Thoracic aorta (tissue), 2 donors: ENCODE data around the gene IMP3. TPM values are rescaled to one million over a fixed set of nuclear protein-coding genes. Genes with fewer than 3 reads are reported as not detected.
A peak's percentile ranks its signal among the peaks of the same experiment; 100 is the strongest.
"Not testable (repeated sequence)": the region's sequence is repeated elsewhere in the genome, so short reads cannot be mapped to it uniquely, and the experiment has no call there.

Source experiments
- ATAC-seq: fragments of 150-250 bp; one replicate; pipeline ENCODE4 v1.8.0; 2017; ENCODE audit warnings: low read depth; ENCODE audit not compliant: insufficient number of reproducible peaks, low FRiP score
- DNase-seq: peaks from one replicate; pipeline ENCODE4 v3.0.0-alpha.2; 2020; ENCODE audit warnings: low spot score
- H3K27ac ChIP-seq, 2 donors: fragments of 200-600 bp; sonication (generic); 1 replicate in 1 of 2; 2 replicates in 1 of 2; pipeline ENCODE4 v1.5.1; 2016; ENCODE audit warnings: mild to moderate bottlenecking in 2 of 2, moderate library complexity in 2 of 2
- H3K27me3 ChIP-seq: fragments of 200-600 bp; sonication (generic); replicated peaks from 2 replicates; pipeline ENCODE4 v1.6.0; 2016; ENCODE audit warnings: mild to moderate bottlenecking; ENCODE audit not compliant: insufficient read depth
- H3K36me3 ChIP-seq: fragments of 200-600 bp; sonication (generic); one replicate; pipeline ENCODE4 v1.5.1; 2016
- H3K4me1 ChIP-seq, 2 donors: fragments of 200-600 bp; sonication (generic); 1 replicate in 1 of 2; 2 replicates in 1 of 2; pipeline versions ENCODE4 v1.5.1 to v1.6.0; 2016; ENCODE audit warnings: low read depth in 2 of 2, mild to moderate bottlenecking in 1 of 2; ENCODE audit not compliant: control insufficient read depth in 1 of 2
- H3K4me3 ChIP-seq: fragments of 200-600 bp; sonication (generic); 2 replicates; pipeline ENCODE4 v1.5.1; 2016; ENCODE audit warnings: mild to moderate bottlenecking
- H3K9me3 ChIP-seq: fragments of 200-600 bp; sonication (generic); 2 replicates; pipeline ENCODE4 v1.5.1; 2016
- total RNA-seq, 2 donors: library from RNA; depleted of rRNA; stranded (reverse); fragments of >200 nt; gene quantifications; one replicate each; pipeline versions ENCODE4 v1.1.0 to v1.2.3, GENCODE V29; 2016
- TF ChIP-seq, protein P1 (sequence below): fragments of 200-600 bp; sonication (generic); IDR thresholded peaks from one replicate; pipeline ENCODE4 v1.5.1; 2019; ENCODE audit warnings: antibody characterized with exemption

Gene IMP3
- total RNA-seq, 2 donors from 2014 or later, result 79.9 to 127 TPM

DNA sequence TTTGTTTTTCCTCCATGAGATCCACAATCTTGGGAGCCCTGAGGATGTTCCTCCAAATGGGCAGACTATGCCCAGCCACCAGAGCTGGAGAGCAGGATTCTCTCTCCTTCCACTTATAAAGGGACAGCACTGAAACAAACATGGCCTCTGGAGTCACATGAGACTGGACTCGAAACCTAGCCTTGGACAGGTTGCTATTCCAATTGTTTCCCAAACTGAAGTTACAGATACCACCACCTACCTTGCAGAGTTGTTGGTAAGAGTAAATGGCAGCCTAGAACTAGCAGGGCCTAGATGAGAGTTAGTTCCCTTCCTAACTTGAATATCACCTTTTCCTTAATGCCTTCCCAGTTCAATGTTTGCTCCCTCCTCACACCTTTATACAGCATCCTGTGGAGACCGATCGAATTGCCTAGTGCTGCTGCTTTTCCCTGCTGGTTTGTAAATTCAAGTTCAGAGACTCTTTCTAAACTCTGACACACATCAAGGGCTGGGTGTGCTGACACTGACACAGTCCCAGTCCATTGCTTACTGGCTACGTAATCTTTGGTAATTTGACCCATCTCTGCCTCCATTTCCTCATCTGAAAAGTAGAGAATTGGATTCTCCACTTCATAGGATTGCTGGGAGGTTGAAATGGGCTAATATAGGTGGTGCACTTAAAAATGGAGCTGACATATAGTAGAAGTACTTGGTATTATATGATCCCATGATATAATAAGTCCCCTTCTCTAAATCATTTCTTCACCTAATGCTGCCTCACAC is 2.6 kb downstream of the IMP3 start:
- Histone ChIP-seq H3K9me3 (no peaks in the 10 kb centered on the region), H3K27me3 (no peaks in the 10 kb centered on the region), H3K27ac (peak overlapping the region; percentile 63 to 95), H3K4me1 (peaks cover 17 to 41% of the 10 kb centered on the region in 2 donors), H3K36me3 (no peaks in the 10 kb centered on the region), H3K4me3 (peak overlapping the region; percentile 93)
- DNase-seq, result no peak
- no peak for ATAC-seq
- TF ChIP-seq, protein P1, sequence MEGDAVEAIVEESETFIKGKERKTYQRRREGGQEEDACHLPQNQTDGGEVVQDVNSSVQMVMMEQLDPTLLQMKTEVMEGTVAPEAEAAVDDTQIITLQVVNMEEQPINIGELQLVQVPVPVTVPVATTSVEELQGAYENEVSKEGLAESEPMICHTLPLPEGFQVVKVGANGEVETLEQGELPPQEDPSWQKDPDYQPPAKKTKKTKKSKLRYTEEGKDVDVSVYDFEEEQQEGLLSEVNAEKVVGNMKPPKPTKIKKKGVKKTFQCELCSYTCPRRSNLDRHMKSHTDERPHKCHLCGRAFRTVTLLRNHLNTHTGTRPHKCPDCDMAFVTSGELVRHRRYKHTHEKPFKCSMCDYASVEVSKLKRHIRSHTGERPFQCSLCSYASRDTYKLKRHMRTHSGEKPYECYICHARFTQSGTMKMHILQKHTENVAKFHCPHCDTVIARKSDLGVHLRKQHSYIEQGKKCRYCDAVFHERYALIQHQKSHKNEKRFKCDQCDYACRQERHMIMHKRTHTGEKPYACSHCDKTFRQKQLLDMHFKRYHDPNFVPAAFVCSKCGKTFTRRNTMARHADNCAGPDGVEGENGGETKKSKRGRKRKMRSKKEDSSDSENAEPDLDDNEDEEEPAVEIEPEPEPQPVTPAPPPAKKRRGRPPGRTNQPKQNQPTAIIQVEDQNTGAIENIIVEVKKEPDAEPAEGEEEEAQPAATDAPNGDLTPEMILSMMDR, result no peak

DNA sequence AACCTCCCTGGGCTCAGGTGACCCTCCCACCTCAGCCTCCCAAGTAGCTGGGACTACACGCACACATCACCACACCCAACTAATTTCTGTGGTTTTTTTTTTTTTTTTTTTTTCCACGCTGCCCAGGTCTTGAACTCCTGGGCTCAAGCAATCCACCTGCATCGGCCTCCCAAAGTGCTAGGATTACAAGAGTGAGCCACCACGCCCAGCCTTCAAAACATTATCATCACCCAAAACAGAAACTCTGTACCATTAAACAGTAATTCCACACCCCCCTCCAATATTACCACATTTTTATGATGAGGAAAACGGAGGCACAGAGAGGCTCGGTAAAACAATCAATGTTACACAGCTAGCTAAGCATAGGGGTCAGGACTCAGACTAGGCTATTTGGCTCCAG is 4.0 kb downstream of the IMP3 start:
- Histone ChIP-seq H3K9me3 (no peaks in the 10 kb centered on the region), H3K27me3 (no peaks in the 10 kb centered on the region), H3K4me3 (no peak overlapping the region), H3K36me3 (no peaks in the 10 kb centered on the region), H3K4me1 (peaks cover 17 to 41% of the 10 kb centered on the region in 2 donors), H3K27ac (no peak overlapping the region)
- DNase-seq (no peak), ATAC-seq (no peak)
- TF ChIP-seq, protein P1, result no peak

DNA sequence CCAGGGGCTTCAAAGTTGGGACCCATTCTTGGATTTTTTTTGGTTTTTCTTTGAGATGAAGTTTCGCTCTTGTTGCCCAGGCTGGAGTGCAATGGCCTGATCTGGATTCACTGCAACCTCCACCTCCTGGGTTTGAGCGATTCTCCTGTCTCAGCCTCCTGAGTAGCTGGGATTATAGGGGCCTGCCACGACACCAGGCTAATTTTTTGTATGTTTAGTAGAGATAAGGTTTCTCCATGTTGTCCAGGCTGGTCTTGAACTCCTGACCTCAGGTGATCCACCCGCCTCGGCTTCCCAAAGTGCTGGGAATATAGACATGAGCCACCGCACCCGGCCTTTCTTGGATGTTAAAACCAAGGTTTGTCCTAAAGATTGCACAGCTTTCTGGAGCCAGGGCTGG is 6.1 kb downstream of the IMP3 start:
- H3K9me3 ChIP-seq, H3K4me3 ChIP-seq, ATAC-seq, H3K27me3 ChIP-seq, DNase-seq, H3K27ac ChIP-seq, H3K36me3 ChIP-seq: not testable (repeated sequence)
- H3K4me1 ChIP-seq, result peaks cover 17 to 31% of the 10 kb centered on the region in 2 donors

DNA sequence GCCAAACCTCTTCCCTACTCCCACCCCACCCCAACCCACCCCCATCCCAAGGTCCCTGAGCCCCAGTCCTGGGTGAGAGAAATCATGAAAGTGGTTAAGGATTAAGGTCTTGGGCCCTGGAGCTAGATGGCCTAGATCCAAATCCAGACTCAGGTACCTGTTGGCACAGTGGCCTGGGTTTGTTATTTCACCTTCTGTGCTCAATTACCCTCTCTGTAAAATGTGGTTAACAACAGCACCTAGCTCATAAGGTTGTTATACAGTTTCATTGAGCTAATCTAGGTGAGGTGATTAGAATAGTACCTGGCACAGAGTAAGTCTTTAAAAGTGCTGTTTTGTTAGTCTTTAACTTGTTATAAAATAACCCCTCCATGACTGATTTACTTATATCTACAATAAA is 8.1 kb downstream of the IMP3 start:
- H3K4me1 ChIP-seq, result peaks cover 3 to 12% of the 10 kb centered on the region in 2 donors
- ATAC-seq, result no peak
- TF ChIP-seq, protein P1, result no peak
- H3K9me3 ChIP-seq, result no peaks in the 10 kb centered on the region
- no peak overlapping the region for H3K4me3 ChIP-seq
- H3K36me3 ChIP-seq, result no peaks in the 10 kb centered on the region
- no peak overlapping the region for H3K27ac ChIP-seq
- DNase-seq, result no peak
- H3K27me3 ChIP-seq, result no peaks in the 10 kb centered on the region

DNA sequence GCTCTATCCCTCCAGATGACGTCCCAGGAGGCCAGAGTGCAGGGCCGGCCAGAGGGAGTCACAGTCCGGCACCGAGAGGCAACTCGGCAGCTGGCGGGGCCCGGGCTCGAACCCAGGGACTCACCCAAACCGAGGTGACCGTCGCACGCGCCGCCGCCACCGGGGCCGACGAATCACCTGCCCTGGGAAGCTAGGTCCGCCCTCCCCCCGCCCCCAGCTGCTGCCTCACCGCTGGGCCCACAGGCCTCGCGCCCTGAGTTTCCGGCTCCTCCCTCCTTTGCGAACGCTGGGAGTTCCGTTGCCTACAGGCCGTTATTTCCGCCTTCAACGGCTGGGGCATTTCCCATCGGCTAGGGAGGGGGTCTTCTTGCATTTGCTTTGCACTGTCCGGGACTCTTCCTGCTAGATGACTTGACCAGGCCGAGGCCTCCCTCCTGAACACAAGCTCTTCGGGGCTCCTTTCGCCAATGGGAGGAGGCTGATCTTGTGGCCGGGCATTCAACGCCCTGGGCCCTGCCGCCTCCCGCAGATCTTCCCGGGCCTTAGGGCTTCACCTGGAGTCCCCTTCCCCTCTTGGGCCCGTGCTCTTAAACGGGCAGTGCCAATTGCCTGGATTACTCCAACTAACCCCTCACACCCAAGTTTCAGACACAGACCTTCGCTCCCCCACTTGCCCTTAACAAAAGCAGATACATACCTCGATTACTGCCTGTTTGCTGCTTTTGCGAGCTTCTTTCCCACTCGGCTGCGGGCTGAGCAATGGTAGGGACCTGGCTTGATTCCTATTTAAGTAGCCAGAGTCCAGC is 14.3 kb downstream of the IMP3 start, which contains the start of gene SNUPN:
SNUPN (minus strand) TSS at position 184 of the 806 bp plus-strand sequence. CDS start 4,674 bp downstream, outside the sequence.
- TF ChIP-seq, protein P1, result no peak
- Histone ChIP-seq H3K4me3 (peak within 1 kb of the TSS; percentile 100), H3K36me3 (no peaks in the 10 kb centered on the region), H3K9me3 (no peaks in the 10 kb centered on the region), H3K4me1 (peaks cover 9 to 21% of the 10 kb centered on the region in 2 donors), H3K27ac (peak within 1 kb of the TSS; percentile 93 to 99), H3K27me3 (no peaks in the 10 kb centered on the region)
- DNase-seq (peak; percentile 74), ATAC-seq (peak; percentile 87)
